Activated CD4-positive, alpha-beta T cell treated with anti-CD3 and anti-CD28 coated beads for 36 hours (primary cell): ENCODE measurements around the gene MROH7. TPM values are rescaled to one million over a fixed set of nuclear protein-coding genes. Genes with fewer than 3 reads are reported as not detected.

ENCODE experiments used
- ATAC-seq: fragments of 200-7000 bp; cut with Tn5 transposase; one replicate; pipeline ENCODE4 v1.10.0; 2021; ENCODE audit warnings: mild to moderate bottlenecking, moderate library complexity
- CTCF ChIA-PET: fragments of 350-600 bp; sonication (Branson Sonifier 250); formaldehyde crosslinking; loops from one replicate; lab custom pipeline; 2021; ENCODE audit warnings: antibody characterized with exemption; lab: Charles Lee
- POLR2A ChIA-PET: fragments of 350-600 bp; sonication (Branson Sonifier 250); formaldehyde crosslinking; loops from one replicate; lab custom pipeline; 2021; ENCODE audit warnings: antibody characterized with exemption, inconsistent platforms; lab: Charles Lee
- DNase-seq: peaks from one replicate; pipeline ENCODE4 v3.0.0-alpha.2; 2020
- H3K27ac Mint-ChIP-seq: one replicate; pipeline ENCODE4 v1.8.0; 2021; ENCODE audit warnings: mixed read lengths
- H3K27me3 Mint-ChIP-seq: one replicate; pipeline ENCODE4 v1.8.0; 2021; ENCODE audit warnings: mixed read lengths
- H3K36me3 Mint-ChIP-seq: one replicate; pipeline ENCODE4 v1.8.0; 2021; ENCODE audit warnings: low read depth, mixed read lengths
- H3K4me1 Mint-ChIP-seq: one replicate; pipeline ENCODE4 v1.8.0; 2021; ENCODE audit warnings: mixed read lengths
- H3K4me3 Mint-ChIP-seq: one replicate; pipeline ENCODE4 v1.8.0; 2021; ENCODE audit warnings: mild to moderate bottlenecking, moderate library complexity, mixed read lengths
- H3K9me3 Mint-ChIP-seq: one replicate; pipeline ENCODE4 v1.8.0; 2021; ENCODE audit warnings: low read depth, mixed read lengths
- intact Hi-C, 2 experiments: fragments of 100-400 bp; cut with DNase I in 1 of 2; cut with micrococcal nuclease in 1 of 2; formaldehyde crosslinking; loops; one replicate each; pipeline versions ENCODE4 v1.14.2 to v1.15.1; 2022 to 2024; cut with DNase I, micrococcal nuclease
- total RNA-seq, 2 experiments: library from RNA; stranded (reverse); gene quantifications; one replicate each; pipeline ENCODE4 v1.2.3, GENCODE V29; 2021

Gene MROH7
- total RNA-seq, 2 experiments from 2014 or later, result 0.16 to 0.25 TPM

DNA sequence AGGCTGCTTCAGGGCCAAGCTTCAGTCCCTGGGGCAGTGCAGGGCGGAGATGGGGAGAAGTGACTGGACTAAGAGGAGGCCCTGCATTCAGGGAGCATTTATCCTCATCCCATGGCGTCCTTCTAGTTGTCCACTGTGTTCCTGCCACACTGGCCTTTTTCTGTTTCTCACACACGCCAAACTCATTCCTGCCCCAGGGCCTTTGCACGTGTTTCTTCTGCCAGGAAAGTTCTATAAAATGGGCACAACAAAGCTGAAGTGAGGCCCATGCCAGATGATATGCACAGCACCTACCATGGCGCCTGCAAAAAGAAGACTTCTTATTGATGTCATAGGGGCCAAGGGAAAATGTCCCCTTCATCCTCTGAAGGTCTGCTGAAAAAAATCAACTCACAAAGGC lies 24.3 kb downstream of the MROH7 start:
- DNase-seq (no peak), ATAC-seq (no peak)
- no peaks in the 10 kb centered on the region for H3K27me3 Mint-ChIP-seq
- H3K27ac Mint-ChIP-seq, result no peak overlapping the region
- no peaks in the 10 kb centered on the region for H3K9me3 Mint-ChIP-seq
- no peaks in the 10 kb centered on the region for H3K4me1 Mint-ChIP-seq
- no peak overlapping the region for H3K4me3 Mint-ChIP-seq
- POLR2A ChIA-PET, result no interaction called here
- intact Hi-C loops, result no loop called here
- H3K36me3 Mint-ChIP-seq, result no peaks in the 10 kb centered on the region
- CTCF ChIA-PET, result no interaction called here

DNA sequence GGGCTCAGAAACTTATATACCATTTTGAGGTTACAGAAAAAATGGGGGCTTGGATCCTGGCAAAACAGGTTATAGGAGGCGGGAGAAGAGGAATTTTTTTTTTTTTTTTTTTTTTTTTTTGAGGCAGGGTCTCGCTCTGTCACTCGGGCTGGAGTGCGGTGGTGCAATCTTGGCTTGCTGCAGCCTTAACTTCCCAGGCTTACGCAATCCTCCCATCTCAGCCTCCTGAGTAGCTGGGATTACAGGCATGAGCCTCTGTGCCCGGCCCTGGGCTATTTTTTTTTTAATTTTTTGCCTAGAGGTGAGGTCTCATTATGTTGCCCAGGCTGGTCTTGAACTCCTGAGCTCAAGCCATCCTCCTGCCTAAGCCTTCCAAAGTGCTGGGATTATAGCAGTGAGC lies 24.7 kb downstream of the MROH7 start:
- intact Hi-C loops, result no loop called here
- Mint-ChIP-seq H3K4me3 (no peak overlapping the region), H3K27me3 (no peaks in the 10 kb centered on the region), H3K4me1 (no peaks in the 10 kb centered on the region), H3K36me3 (no peaks in the 10 kb centered on the region), H3K27ac (no peak overlapping the region), H3K9me3 (no peaks in the 10 kb centered on the region)
- no peak for ATAC-seq
- no peak for DNase-seq
- ChIA-PET CTCF (interaction anchor here (0.9 kb wide), 1 partner anchor 354 kb away, joined by 3 read pairs; no protein-coding TSS in a partner anchor), POLR2A (no interaction called here)

DNA sequence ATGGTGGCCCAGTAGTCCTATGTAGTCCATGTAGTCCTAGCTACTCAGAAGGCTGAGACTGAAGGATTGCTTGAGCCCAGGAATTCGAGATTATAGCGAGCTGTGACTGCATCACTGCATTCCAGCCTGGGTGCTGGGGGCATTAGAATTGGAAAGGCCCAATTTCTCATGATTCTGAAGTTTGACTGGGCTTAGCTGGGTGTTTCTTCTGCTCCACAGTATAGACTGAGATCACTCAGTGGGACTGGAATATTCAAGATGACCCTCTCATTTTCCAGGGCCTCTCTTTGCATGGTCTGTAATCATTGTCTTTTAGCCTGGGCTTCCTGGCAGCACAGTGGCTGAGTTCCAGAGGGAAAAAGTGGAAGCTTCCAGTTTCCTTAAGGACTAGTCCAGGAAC lies 26.2 kb downstream of the MROH7 start:
- Mint-ChIP-seq H3K27me3 (no peaks in the 10 kb centered on the region), H3K4me1 (no peaks in the 10 kb centered on the region), H3K4me3 (no peak overlapping the region), H3K36me3 (no peaks in the 10 kb centered on the region), H3K9me3 (no peaks in the 10 kb centered on the region), H3K27ac (no peak overlapping the region)
- POLR2A ChIA-PET, result no interaction called here
- ATAC-seq (no peak), DNase-seq (no peak)
- intact Hi-C loops, result no loop called here
- CTCF ChIA-PET, result no interaction called here

DNA sequence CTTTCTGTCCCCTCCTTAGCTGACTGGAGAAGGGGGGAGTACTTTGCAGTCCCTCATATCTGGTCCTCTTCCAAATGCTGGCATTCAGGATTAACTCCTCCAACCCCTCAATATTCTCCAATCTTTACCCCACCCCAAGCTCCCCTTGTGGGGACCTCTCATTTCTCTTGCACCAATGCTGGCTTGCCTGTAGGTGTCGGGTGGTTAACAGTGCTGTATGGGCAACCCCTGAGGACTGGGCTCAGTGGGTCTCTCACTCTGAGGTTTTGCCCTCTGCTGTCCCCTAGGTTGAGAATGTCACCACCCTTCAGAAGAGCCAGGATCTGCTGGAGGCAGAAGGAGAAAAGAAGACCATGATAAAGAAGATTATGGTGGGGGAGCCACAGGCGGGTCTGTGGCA lies 27.0 kb downstream of the MROH7 start:
- Mint-ChIP-seq H3K36me3 (no peaks in the 10 kb centered on the region), H3K27ac (no peak overlapping the region), H3K27me3 (no peaks in the 10 kb centered on the region), H3K4me3 (no peak overlapping the region), H3K4me1 (no peaks in the 10 kb centered on the region), H3K9me3 (no peaks in the 10 kb centered on the region)
- intact Hi-C loops, result no loop called here
- ChIA-PET POLR2A (no interaction called here), CTCF (no interaction called here)
- DNase-seq (no peak), ATAC-seq (no peak)

DNA sequence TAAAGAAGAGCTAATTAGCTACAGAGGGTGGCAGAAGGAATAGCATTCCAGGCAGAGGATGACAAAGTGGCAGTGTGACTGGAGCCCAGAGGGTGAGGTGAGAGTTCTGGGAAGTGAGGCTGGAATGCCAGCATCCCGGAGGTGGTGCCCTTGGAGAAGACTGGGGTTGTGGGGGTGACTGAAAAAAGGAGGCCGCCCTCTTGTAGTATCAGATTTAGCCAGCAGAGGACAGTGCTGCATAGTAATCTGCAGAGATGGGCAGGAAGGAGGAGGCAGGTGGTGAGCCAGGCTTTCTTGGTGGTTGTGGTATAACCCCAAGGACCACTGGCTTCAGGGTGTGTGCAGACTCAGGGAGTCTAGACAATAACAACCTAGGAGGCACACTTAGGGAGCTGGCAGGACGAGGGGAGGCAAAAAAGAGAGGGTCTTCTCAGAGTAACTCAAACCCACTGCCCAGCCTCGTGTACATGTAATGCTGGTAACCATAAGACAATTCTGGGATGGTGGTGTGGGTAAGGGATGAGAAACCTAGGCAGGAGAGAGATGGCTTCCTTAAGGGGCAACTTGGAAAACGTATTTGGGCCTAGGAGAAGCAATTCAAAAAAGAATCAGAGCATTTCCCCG lies 30.5 kb downstream of the MROH7 start:
- Mint-ChIP-seq H3K36me3 (no peaks in the 10 kb centered on the region), H3K4me3 (no peak overlapping the region), H3K9me3 (no peaks in the 10 kb centered on the region), H3K27ac (no peak overlapping the region), H3K27me3 (no peaks in the 10 kb centered on the region), H3K4me1 (no peaks in the 10 kb centered on the region)
- ATAC-seq (peak; percentile 96), DNase-seq (peak; percentile 84)
- POLR2A ChIA-PET, result no interaction called here
- CTCF ChIA-PET, result interaction anchor here (0.7 to 1.6 kb wide), 5 partner anchors 15 to 141 kb away, joined by 3 to 9 read pairs (median 4); no protein-coding TSS in a partner anchor
- intact Hi-C loops, result loop anchor here (1.0 to 2.0 kb wide), 5 partner anchors 45 to 350 kb away; no protein-coding TSS in a partner anchor

DNA sequence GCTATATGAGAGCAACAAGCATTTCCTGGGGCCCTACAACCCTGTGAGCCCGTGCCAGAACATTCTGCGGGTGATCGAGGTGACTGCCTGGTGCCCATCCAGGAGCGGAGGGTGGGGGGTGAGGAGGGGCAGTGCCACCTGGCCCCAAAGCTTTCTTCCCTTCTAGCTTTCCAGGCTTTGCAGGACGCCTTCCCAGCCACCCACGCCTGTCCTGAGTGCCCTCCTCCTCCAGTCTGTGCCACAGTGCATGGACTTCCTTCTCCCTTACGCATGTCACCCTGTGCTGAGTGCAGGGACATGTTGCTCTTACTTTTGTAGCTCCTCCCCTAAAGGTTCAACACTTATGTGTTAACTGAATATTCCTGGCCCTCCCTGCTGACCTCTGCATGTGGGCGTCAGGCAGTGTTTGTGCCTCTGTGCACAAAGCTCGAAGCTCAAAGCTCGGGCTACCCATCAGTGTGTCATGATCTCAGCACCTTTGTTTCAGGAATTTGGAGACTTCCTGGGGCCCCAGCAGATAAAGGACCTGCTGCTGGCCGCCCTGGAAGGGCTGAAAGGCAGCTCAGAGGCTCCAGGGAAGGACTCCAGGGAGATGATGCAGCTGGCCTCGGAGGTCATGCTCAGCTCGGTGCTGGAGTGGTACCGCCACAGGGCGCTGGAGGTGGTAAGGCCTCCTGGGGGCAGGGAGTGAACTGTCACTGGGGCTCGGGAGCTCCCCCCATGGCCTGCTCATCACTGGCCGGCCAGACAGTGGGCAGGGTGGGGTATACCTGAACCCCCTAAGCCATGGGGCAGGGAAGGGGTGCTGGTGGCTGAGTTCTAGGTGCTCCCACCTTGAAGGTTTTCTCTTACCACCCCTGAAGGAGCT lies 37.4 kb downstream of the MROH7 start:
- CTCF ChIA-PET, result interaction anchor here (0.6 to 2.2 kb wide), 4 partner anchors 9 to 1437 kb away, joined by 3 to 8 read pairs (median 4); no protein-coding TSS in a partner anchor
- intact Hi-C loops, result no loop called here
- no peak for ATAC-seq

DNA sequence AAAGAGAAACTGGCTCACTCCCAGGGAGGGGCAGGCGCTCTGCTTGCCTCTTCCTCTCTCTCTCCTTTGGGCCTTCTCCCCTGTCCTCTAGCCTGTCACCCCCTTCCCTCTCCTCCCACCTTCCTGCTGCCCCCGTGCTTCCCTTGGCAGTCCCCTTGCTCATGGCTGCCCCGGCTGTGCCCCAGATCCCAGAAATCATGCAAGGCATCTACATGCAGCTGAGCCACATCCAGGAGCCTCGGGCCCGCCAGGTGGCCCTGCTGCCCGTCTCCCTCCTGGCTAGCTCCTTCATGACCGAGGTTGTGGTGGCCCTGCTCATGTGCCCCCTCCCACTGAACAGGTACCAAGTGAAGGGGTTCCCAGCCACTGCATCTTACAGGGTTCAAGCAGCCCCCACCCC lies 38.1 kb downstream of the MROH7 start:
- POLR2A ChIA-PET, result no interaction called here

More for the DNA sequence above, 37.4 kb downstream of the MROH7 start:
- H3K4me3 Mint-ChIP-seq, result no peak overlapping the region
- no peak overlapping the region for H3K27ac Mint-ChIP-seq
- H3K4me1 Mint-ChIP-seq, result no peaks in the 10 kb centered on the region
- H3K36me3 Mint-ChIP-seq, result no peaks in the 10 kb centered on the region
- H3K27me3 Mint-ChIP-seq, result no peaks in the 10 kb centered on the region
- DNase-seq, result no peak
- POLR2A ChIA-PET, result no interaction called here
- H3K9me3 Mint-ChIP-seq, result no peaks in the 10 kb centered on the region

DNA sequence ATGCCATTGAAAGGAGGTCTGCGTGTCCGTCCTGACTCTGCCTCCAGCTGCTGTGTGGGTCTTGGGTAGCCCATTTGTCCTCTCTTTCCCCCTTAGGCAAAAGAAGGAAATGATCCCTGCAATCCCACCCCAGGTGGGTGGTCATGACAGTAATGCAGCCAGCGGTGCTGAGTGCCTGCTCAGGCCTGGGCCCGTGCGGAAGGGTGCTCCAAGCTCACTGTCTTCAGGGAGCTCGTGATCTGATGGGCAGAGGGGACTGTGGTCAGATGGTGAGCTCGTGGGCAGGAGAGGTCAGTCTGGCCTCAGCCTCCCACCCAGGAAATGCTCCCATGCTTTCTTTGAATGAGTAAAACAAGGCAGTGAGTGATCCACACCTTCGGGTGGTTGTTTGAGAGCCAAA lies 38.8 kb downstream of the MROH7 start:
- Mint-ChIP-seq H3K36me3 (no peaks in the 10 kb centered on the region), H3K27ac (no peak overlapping the region), H3K4me1 (no peaks in the 10 kb centered on the region), H3K4me3 (no peak overlapping the region), H3K27me3 (no peaks in the 10 kb centered on the region), H3K9me3 (no peaks in the 10 kb centered on the region)
- intact Hi-C loops, result no loop called here
- CTCF ChIA-PET, result interaction anchor here (0.6 to 2.2 kb wide), 8 partner anchors 10 to 839 kb away, joined by 3 to 8 read pairs (median 3); no protein-coding TSS in a partner anchor
- POLR2A ChIA-PET, result no interaction called here
- ATAC-seq, result no peak
- DNase-seq, result no peak

More for the DNA sequence above, 38.1 kb downstream of the MROH7 start:
- intact Hi-C loops, result no loop called here
- H3K27ac Mint-ChIP-seq, result no peak overlapping the region
- no peaks in the 10 kb centered on the region for H3K27me3 Mint-ChIP-seq
- DNase-seq, result no peak
- H3K36me3 Mint-ChIP-seq, result no peaks in the 10 kb centered on the region
- H3K4me1 Mint-ChIP-seq, result no peaks in the 10 kb centered on the region
- CTCF ChIA-PET, result interaction anchor here (0.6 to 2.2 kb wide), 4 partner anchors 9 to 1437 kb away, joined by 3 to 8 read pairs (median 4); no protein-coding TSS in a partner anchor
- H3K9me3 Mint-ChIP-seq, result no peaks in the 10 kb centered on the region
- ATAC-seq, result no peak
- no peak overlapping the region for H3K4me3 Mint-ChIP-seq

DNA sequence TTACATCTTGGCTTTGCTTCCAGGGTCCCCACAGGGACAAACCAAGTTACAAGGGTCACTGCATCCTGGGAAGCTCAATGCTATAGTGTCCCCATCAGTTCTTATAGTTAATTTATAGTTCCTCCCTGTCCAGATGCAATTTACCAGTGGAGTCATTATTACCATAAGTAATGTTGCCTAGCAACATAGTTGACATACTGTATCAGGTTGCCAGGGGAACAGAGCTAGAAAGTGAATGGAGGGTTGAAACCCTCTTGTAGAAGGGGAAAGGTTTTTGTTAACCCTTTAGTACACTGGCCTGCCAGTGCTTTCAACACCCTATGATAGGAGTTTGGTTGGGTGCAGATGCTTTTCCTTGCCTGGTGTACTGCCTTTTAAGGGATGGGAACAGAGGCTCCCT lies 39.8 kb downstream of the MROH7 start:
- H3K4me1 Mint-ChIP-seq, result no peaks in the 10 kb centered on the region
- no peak overlapping the region for H3K27ac Mint-ChIP-seq
- H3K9me3 Mint-ChIP-seq, result no peaks in the 10 kb centered on the region
- DNase-seq (no peak), ATAC-seq (peak; percentile 33)
- POLR2A ChIA-PET, result no interaction called here
- H3K4me3 Mint-ChIP-seq, result no peak overlapping the region
- intact Hi-C loops, result no loop called here
- CTCF ChIA-PET, result interaction anchor here (0.7 to 1.1 kb wide), 2 partner anchors 128 to 263 kb away, joined by 3 read pairs; no protein-coding TSS in a partner anchor
- H3K27me3 Mint-ChIP-seq, result no peaks in the 10 kb centered on the region
- no peaks in the 10 kb centered on the region for H3K36me3 Mint-ChIP-seq

DNA sequence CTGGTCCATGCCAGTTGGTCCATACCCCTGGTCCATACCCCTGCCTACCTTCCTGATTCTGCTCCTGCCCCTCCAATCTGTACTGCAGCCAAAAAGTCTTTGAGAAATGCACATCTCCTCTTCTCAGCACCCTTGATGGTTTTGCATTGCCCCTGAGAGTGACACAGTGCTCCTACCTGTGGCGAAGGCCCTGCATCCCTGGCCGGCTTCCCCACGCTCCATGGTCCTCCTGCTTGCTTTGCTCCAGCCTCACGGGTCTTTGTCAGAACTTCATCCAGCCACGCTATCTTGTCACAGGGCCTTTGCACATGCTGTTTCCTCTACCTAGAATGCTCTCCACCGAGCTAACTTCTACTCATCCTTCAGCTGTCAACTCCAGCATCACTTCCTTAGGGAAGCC lies 41.9 kb downstream of the MROH7 start:
- ChIA-PET POLR2A (no interaction called here), CTCF (no interaction called here)
- H3K27me3 Mint-ChIP-seq, result no peaks in the 10 kb centered on the region
- intact Hi-C loops, result no loop called here
- H3K4me1 Mint-ChIP-seq, result no peaks in the 10 kb centered on the region
- H3K27ac Mint-ChIP-seq, result no peak overlapping the region
- no peaks in the 10 kb centered on the region for H3K36me3 Mint-ChIP-seq
- DNase-seq (no peak), ATAC-seq (no peak)
- no peaks in the 10 kb centered on the region for H3K9me3 Mint-ChIP-seq
- H3K4me3 Mint-ChIP-seq, result no peak overlapping the region

DNA sequence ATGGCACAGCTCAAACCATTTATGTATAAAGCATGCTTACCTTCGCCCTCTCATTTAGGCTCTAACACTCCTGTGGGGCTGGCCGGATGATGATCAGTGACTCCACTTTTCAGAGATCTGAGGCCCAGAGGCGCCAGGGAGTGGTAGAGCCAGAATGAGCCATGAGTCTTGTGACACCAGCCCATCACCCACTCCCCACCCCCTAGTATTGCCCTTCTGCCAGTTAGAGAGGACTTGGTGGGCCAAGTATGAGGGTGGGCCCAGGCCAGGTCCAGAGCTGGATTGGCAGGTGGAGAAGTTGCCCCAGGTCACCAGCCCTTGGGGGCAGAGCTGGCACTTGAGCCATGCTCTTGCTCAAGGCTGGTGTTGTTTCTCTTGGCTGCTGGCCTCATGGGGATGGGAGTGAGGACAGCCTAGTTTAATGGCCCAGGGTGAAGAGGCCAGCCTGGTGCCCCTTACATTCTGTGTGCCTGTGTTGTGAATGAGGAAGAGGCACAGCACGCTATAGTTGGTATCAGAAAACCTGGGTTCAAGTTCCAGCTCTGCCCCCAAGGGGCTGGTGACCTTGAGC lies 43.8 kb downstream of the MROH7 start:
- Mint-ChIP-seq H3K9me3 (no peaks in the 10 kb centered on the region), H3K36me3 (no peaks in the 10 kb centered on the region), H3K27ac (no peak overlapping the region), H3K4me3 (no peak overlapping the region), H3K27me3 (no peaks in the 10 kb centered on the region), H3K4me1 (no peaks in the 10 kb centered on the region)
- POLR2A ChIA-PET, result no interaction called here
- intact Hi-C loops, result no loop called here
- ATAC-seq, result no peak
- CTCF ChIA-PET, result interaction anchor here (0.7 kb wide), 1 partner anchor 127 kb away, joined by 3 read pairs; no protein-coding TSS in a partner anchor
- no peak for DNase-seq
